Stimulated activated naive CD8-positive, alpha-beta T cell treated with anti-CD3 and anti-CD28 coated beads, Interleukin-15, amount 100 ng/mL, for 72 hours (primary cell): Measurements from ENCODE around the gene LRFN3.
A peak's percentile ranks its signal among the peaks of the same experiment; 100 is the strongest.

ENCODE experiments used
- ATAC-seq: fragments of 150-1000 bp; cut with Tn5 transposase; 2 replicates; pipeline ENCODE4 v1.10.0; 2021; ENCODE audit warnings: mild to moderate bottlenecking, moderate library complexity
- DNase-seq, 2 donors: peaks; one replicate each; pipeline ENCODE4 v3.0.0; 2021 to 2022
- H3K27ac Mint-ChIP-seq, 2 donors: one replicate each; pipeline ENCODE4 v1.8.0; 2022; ENCODE audit warnings: mild to moderate bottlenecking in 2 of 2, mixed read lengths in 2 of 2, moderate library complexity in 2 of 2
- H3K27me3 Mint-ChIP-seq: one replicate; pipeline ENCODE4 v1.8.0; 2022; ENCODE audit warnings: mixed read lengths
- H3K4me1 Mint-ChIP-seq: one replicate; pipeline ENCODE4 v1.8.0; 2022; ENCODE audit warnings: mild to moderate bottlenecking, mixed read lengths
- H3K4me3 Mint-ChIP-seq, 2 donors: one replicate each; pipeline ENCODE4 v1.8.0; 2022; ENCODE audit warnings: mild to moderate bottlenecking in 2 of 2, mixed read lengths in 2 of 2, moderate library complexity in 1 of 2
- H3K9me3 Mint-ChIP-seq, 2 donors: one replicate each; pipeline ENCODE4 v1.8.0; 2022; ENCODE audit warnings: mixed read lengths in 2 of 2

LRFN3 gene

DNA sequence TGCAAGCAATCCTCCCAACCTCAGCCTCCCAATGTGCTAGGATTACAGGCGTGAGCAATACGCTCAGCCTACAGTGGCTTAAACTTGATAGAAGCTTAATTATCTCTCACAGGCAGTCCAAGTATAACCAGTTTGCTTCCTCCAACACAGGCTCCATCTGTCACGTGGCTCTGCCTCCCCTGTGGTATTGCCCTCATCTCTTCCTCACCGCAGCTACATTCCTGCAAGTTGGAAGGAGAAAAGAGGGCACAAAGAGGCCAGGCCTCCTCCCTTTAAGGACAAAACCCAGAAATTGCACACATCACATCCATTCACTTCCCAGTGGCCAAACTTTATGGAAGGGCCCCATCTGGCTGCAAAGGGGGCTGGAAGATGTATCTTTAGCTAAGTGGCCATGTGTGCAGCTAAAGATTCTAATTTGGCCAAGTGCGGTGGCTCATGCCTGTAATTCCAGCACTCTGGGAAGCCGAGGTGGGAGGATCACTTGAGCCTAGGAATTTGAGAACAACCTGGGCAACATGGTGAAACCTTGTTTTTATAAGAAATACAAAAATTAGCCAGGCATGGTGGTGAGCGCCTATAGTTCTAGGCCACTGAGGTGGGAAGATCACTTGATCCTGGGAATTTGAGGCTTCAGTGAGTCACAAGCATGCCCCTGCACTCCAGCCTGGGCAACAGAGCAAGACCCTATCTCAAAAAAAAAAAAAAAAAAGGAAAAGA, 55.7 kb downstream of the LRFN3 start:
- H3K4me3 Mint-ChIP-seq, result no peak overlapping the region
- peaks cover 33% of the 10 kb centered on the region for H3K4me1 Mint-ChIP-seq
- H3K27me3 Mint-ChIP-seq, result peaks cover 18% of the 10 kb centered on the region
- ATAC-seq, result no peak
- DNase-seq, result no peak
- H3K9me3 Mint-ChIP-seq, result no peaks in the 10 kb centered on the region
- peak overlapping the region in 1 of 2 donors; percentile 19 for H3K27ac Mint-ChIP-seq

DNA sequence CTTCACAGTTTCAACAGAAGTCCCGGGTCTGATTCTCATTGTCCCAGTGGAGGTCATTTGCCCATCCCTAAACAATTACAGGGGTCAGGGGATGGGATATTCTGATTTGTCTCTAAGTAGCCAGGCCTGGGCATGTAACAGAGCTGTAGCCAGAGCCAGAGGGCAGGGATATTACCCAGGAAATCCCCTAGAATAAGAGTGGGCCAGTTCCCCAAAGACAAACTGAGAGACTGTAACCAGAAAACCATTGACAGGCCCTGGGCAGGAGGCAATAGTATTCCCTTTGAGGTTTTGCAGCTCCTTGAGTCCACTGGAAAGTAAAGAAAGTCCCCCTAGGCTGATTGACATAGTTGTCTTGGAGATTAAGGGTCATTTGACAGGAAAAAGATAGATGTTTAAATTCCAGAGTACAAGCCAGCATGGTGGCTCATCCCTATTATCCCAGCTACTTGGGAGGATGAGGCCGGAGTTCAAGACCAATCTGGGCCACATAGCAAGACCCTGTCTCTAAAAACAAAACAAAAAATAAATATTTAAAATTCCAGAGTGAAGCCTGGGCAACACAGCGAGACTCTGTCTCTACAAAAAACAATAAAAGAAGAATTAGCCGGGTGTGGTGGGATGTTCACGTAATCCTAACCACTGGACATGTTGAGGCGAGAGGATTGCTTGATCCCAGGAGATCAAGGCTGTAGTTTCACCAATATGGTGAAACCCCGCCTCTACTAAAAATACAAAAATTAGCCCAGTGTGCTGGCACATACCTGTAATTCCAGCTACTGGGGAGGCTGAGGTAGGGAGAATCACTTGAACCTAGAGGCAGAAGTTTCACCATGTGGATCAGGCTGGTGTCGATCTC, 57.0 kb downstream of the LRFN3 start:
- Mint-ChIP-seq H3K4me3 (no peak overlapping the region), H3K9me3 (no peaks in the 10 kb centered on the region), H3K4me1 (peaks cover 40% of the 10 kb centered on the region), H3K27ac (no peak overlapping the region), H3K27me3 (peaks cover 6% of the 10 kb centered on the region)
- ATAC-seq (no peak), DNase-seq (no peak)

DNA sequence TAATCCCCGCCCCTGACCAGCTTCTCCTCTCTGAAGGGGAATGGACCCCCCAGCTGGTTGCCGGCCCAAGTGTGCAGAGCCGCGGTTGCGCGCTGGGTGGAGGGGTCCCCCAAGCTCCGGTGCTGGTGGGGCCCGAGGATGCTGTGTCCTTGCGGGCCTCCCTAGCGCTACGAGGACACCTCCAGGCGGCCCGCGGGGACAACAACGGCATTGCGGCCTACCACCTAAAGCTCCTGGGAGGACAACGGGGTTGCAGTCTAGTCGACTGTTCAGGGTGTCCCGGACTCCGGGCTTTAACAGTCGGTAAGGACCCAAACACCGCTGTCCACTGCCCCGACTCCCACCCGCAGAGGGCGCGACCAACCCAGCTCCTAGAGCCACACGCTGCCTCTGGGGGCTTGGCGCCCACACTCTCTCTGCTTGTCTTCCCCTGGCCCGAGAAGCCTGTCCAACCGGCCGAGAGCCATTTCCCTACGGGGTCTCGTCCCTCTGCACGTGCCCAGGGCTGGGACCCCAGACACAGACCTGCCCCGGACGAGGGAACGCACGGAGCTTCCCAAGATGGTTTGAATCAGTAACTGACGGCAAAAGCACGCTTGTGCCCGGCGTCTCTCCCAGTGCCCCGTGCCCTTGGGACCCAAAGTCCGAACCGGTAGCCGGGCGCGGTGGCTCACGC, 57.9 kb downstream of the LRFN3 start:
- Mint-ChIP-seq H3K4me3 (peak overlapping the region; percentile 87 to 91), H3K9me3 (no peaks in the 10 kb centered on the region), H3K27me3 (no peaks in the 10 kb centered on the region), H3K27ac (no peak overlapping the region), H3K4me1 (peaks cover 42% of the 10 kb centered on the region)
- DNase-seq (peak in 1 of 2 donors; percentile 31), ATAC-seq (no peak)
